Measurements from ENCODE around the gene RPIA.

Gene RPIA

DNA sequence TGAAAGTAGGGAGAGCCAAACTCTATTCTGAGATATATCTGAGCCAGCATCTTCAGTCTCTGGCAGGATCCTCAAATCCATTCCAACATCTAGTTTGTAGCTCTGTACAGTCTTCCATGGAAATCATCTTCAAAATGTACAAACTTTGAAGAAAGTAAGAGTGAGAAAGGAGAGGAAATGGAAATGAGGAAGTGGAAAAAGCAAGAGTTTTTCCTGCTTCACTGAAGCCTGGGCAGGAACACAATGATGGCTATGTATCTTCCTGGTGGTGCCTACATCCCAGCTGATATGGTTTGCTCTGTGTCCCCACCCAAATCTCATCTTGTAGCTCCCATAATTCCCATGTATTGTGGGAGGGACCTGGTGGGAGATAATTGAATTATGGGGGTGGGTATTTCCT, 4.1 kb upstream of the RPIA start:
- DNase-seq, result no peak

DNA sequence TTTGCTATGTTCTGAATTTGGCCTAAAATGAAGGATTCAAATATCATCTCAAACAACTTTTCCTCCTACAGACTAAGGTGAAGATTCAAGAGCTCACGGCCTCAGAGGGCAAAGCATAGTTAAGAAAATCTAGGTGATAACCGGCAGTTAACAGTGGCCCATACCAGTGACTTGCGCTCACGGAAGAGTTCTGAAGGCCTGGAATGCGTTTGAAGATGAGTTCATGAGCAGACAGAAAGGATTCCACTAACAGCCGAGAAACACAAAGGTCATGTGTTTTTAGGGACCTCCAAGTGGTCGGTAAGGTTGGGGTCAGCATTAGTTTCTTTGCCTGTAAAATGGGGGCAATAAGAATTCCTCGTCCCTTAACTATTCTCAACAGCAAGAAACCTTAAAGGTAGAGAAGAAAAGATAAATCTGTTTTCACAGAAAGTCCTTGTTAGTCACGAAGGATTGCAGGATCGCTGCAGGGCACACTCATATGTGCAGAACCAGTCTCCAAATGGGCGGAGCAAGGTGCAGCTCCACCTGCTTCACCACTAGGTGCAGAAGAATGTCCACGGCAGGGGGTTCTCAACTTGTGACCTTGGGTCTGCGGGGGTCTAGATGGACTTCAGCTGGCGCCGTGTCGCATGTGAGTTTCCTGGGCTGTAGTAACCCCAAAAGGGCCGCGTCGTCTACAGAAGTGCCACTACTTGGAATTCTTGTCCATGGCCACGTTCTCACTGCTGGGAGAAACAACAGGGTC, 708 bp upstream of the RPIA start:
- DNase-seq, result no peak

DNA sequence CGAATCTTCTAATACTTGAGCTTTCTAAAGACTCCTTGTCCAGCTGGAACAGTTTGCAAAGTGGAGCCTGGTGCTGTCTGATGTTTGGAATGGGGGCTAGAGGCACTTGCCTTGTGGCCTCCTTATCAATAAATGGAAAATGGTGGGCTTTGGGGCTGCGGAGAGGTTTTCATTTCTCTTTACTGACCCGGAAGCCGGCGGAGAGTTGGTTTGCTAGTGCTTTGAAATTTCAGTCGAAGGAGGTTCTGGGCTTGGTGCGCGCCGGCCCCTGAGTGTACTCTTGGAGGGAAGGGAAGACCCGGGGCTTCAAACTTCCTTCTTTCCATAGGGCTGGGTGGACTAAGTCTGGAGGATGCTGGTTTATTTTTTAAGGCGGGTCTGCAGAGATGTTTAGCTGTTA, 714 bp downstream of the RPIA start:
- no peak for DNase-seq

DNA sequence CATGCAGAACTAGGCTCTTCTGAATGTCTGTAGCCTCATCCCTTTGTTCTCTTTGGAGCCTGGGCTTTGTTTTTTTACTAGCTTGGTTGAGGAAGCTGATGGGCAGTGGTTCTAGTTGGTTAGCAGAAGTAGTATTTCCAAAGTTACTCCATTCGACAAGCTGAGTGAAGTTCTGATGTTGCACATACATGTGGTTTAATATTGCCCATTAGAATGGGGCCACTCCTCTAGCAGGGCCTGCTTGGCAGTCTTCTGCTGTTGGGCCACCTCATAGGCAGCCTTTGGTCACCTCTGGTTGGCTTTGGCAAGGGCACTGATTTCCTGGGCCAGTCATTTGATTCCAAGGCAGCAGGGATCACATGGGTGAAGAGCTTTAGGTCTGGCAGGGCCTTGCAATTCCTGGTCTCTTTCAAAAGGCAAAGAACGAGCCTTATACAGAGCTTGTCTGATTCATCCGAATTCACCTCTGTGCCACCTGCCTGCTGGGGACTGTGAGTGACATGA, 2.5 kb downstream of the RPIA start:
- no peak for DNase-seq

DNA sequence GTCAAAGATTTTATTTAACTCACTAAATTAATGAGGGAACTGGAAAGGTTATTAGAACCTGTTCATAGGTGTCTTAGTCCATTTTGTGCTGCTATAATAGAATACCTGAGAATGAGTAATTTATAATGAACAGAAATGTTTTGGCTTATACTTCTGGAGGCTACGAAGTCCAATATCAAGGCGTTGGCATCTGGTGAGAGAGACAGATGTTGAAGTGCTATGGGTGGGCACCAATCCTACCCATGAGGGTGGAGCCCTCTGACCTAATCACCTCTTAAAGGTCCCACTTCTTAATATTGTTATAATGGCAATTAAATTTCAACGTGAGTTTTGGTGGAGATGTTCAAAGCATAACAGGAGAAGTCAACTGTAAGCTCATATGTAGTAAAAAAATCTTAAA, 5.1 kb downstream of the RPIA start:
- DNase-seq, result no peak

DNA sequence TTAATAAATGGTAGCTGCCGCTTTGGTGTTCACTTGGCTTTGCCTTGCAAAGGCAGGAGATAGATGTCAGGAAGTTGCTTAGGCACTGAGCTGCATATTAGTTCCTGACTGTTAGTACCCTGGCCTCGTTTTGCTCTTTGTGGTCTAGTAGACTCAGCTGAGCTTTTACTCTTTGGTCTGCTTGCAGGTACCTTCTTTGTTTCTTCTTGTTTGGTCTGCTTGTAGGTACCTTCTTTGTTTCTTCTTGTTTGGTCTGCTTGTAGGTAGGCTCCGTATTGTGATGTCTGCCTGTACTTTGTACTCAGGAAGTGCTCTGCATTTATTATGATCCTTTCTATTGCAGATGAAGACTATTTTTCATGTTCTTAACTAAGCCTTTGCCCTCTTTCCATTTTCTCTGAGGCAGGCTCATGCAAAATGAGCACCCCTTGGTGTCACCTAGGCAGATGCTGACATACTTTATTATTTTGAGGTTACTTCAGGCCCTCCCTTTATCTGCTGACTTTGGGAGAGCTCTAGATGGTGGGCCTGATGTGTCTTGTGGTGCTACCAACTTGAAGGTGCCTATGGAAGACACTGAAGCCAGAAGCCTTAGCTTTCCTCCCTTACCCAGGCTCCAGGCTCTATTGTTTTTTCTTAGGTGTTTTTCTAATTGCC, 6.0 kb downstream of the RPIA start:
- DNase-seq, result peak; percentile 6

DNA sequence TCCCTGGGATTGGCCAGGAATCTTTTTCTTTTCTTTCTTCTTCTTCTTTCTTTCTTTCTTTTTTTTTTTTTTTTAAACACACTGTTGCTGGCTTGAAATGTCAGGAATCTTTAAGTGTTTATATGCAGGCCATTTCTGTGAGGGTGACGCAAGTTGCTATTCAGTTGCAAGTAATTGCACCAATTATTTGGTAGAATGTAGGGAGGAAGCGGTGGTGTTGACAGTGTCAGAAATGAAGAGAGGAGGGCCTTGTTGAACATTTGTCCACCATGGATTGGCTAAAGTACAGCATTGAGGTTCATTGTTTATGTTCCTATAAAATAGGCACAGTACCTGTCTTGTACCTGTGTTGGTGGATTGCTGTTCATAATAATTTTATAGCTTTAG, 6.5 kb downstream of the RPIA start:
- DNase-seq, result no peak

DNA sequence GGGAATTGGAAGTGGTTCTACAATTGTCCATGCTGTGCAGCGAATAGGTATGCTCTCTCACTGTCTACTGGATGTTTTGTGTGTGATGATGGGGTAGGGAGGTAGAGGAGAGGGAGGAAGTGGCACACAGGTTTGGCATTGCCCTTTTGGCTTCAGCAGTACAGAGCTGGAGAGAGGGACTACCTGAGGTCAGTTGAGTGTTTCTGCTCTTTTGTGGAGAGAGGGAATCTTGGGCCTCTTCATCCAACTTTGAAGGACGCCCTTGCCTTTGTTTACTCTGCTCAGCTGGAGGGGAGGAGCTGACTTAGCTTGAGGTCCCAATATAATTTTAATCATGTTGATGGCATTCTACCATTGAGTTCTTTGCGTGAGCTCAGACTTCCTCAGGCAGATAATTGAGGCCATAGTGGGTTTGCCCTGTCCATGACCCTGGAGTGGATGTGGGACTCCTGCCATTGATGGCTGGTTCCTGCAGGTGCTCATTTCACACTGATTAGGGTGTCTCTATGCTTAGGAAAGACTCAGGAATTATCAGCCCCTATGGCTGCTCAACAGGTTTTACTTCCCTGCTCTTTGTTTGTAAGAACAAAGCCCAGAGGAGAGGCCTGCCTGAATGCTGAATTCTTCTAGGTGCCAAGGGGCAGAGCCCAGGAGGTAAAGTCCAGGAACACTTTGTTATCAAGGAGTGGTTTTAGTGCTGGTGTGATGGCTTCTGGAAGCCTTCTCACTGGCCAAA, 7.2 kb downstream of the RPIA start:
- DNase-seq, result no peak

DNA sequence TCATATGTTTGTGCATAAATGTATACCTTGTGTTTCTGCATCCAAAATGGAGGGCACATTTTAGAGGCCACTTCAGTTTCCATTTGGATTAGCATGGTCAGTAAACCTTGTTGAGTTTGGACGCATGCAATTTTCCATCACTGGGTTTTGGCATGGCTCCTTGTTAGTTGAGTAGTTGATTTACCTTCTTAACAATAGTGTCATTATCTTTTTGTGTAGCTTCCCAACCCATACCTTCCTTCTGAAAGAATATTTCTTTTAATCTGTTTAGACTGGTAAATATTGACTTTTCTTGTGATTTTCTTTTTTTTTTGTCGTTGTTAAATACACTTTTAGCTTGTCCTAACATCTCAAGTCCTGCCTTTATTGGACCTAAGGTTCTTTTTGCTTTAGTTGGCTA, 15.5 kb downstream of the RPIA start:
- DNase-seq, result no peak

DNA sequence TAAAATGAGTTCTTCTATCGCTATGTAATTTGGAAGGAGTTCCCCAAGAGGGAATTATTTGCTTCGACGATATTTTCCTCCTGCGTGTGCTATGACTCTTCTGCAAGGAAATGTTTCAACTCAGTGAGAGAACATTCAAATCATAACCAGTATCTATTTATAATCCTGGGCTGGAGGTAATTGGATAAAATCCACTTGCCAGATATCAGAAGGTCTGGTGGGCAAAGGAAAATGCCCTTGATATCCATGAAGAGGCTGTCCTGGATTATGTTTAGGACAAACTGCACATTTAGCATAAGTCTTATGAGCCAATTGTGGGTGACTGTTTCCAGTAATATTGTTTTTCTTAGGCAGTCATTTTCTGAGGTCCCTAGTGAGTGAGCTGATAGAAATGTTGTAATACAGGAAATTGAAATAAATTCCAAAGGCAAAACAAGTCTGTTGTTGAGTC, 17.7 kb downstream of the RPIA start:
- no peak for DNase-seq

DNA sequence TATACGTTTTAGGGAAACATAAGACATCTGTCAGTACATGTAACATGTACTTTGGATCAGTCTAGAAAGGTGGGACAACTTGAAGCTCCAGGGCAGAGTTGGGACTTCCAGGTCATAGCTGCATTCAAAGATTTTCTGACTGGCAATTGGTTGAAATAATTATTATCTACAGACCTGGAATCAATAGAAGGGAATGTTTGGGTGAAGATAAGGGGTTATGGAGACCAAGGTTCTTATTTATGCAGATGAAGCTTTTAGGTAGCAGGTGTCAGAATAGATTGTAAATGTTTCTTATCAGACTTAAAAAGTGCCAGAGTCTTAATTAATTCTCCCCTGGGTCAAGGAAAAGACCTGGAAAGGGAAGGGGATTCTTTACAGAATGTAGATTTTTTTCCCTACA, 19.8 kb downstream of the RPIA start:
- no peak for DNase-seq

DNA sequence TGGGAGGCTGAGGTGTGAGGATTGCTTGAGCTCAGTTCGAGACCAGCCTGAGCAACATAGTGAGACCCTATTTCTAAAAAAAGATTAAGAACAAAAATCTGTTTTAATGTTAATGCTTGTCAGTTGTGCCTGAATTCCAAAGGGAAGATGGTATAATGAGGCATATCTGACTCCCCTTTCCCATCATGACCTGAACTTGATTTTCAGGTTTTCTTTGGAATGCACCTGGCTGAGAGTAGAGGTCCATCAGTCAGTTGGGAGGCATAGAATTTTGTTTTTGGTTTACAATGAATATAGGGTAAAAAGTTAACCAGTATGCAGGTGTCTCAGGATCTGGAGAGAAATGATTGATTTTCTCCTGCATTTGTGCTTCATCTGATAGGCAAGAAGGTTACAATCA, 20.4 kb downstream of the RPIA start:
- no peak for DNase-seq

DNA sequence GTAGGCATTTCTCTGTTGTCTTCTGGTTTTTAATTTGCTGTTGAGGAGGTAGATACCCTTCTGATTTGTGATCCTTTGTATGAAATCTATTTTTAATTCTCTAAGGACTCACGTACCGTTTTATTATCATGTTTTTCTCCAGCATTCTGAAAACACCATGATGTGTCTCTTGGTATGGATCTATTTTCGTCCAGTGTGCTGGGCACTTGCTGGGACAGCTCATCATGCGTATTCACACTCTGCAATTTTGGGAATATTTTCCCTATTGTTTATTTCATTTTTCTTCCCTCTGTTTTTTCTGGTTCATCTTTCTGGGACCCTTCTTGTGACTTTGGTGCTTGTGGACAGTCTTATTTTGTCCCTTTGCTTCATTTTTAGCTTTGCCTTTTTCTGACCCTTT, 21.9 kb downstream of the RPIA start:
- DNase-seq, result no peak

DNA sequence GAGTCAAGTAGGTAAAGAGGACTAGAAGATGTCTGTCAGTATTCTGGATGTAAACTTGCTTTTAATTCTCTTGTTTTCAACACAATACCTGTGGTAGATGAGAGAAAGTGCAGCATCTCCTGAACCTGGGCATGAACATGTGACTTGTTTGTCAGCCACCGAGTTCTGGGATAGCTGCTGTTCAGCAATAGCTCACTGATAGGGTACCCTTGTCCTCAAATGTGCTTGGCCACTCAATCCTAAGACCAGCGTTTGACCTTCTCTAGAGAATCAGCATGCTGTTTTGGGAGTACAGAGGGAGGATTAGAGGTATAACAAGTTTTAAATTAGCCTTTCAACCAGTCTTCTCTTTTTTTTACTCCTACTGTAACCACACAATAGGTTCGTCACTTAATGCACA, 23.2 kb downstream of the RPIA start:
- DNase-seq, result no peak

DNA sequence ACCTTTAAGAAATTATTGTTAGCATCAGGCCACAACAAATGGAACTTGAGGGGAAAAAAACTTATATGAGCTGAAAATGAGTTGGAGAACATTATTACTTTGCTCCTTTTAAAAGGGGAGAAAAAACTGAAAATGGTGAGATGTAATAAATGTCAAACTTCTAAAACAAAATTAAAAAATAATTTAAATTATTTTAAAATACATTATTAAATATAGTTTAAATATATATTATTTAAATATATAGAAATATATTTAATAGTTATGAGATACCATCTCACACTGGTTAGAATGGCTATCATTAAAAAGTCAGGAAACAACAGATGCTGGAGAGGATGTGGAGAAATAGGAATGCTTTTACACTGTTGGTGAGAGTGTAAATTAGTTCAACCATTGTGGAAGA, 28.9 kb downstream of the RPIA start:
- DNase-seq, result no peak

DNA sequence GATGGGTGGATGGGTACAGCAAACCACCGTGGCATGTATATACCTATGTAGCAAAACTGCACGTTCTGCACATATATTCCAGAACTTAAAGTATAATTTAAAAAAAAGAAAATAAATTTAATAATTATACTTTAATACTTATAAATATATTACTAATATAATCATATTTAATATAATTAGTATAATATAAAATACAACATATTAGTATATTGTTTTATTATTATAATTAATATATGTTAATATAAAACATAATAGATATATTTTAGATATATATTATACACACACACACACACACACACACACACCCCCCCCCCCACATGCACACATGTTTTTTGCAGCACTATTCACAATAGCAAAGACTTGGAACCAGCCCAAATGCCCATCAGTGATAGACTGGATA, 29.8 kb downstream of the RPIA start:
- DNase-seq, result no peak

DNA sequence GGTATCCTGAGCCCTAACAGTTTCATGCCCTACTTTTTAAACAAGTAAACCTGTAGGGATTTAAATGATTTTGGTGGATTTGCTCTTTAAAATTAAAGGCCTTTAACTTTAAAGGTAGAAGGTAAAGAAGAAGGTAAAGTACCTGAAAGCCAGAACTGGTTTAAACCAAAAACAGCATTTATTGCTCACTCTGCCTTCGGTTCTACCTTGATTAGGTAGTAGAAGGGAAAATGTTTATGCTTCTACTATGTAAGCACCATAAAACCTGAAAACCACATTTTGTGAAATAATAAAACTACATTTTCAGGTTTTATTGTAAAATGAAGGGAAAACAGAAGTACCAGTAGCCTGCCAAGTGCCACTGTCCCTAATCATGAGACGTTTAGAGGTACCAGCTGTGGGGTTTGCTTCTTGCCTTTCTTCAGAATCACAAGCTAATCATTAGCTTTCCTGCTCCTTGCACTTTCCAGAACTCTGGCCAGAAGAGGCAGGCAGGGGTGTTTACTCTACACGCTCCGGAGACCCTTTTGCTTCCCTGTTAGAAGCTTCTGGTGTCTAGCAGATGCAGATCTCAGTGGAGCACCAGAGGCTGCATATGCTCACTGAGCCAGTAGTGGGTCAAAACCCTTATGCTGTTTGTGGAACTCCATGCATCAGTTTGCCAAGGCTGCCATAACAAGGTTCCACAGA, 33.3 kb downstream of the RPIA start:
- DNase-seq, result no peak

DNA sequence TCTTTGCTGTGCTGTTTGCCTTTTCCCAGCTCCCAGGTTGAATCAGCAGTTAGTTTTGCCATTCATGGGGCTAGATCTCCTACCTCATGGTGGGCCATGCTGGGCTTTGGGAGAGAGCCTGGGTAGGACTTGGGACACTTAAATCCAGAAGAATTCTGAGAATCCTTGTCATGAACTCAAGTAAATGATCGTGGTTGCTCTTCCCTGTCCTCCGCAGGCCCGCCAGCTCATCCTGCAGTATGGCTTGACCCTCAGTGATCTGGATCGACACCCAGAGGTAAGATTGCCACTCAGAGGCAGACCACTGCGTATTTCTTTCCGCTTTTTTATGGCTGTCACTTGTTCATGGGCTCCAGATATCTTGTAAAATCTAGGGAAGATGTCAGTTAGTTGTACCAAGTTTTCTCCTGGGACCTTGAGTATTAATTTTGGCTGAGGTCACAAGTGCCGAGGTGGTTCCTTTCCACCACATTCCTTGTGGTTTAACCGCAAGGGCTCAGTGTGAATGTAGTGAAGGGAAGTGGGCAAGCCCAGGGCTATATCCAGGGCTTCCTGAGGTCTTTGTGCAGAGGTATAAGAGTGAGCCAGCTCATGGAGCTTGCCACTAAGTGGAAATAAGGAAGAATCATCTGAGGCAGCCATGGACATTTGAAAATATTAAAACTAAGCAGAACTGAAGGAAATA, 37.7 kb downstream of the RPIA start:
- DNase-seq, result peak; percentile 83

DNA sequence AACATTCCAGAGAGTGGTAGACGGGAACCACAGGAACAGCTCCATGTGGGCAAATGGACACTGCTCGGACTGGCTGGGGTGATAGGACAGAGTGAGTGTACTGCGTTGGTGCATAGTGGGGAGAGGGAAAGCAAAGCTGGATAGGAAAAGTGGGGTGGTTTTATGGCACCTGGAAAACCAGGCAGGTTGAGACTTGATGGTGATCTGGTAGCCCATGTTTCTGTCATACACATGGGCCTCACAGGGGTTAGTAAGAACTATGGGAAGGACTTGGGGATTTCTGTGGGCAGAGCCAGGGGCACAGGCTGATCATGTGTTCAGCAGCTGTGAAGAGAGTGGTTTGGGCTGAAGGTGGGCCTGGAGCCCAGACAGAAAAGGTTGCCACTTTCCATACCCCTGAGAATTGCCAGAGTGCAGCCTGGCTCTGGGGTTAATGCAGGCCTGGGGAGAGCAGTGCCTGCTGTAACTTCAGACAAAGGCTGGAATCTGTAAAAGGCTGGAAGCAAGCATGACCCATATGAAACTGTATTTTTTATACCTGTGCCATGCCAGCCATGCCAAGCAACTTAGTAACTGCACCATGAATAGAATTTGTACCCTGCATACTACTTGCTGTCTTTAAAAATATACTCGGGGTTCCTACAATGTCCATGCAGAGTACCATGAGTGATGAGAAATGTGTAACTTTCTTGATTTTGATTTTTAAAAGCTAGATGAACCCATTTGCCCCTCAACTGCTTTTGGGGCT, 41.9 kb downstream of the RPIA start:
- no peak for DNase-seq

DNA sequence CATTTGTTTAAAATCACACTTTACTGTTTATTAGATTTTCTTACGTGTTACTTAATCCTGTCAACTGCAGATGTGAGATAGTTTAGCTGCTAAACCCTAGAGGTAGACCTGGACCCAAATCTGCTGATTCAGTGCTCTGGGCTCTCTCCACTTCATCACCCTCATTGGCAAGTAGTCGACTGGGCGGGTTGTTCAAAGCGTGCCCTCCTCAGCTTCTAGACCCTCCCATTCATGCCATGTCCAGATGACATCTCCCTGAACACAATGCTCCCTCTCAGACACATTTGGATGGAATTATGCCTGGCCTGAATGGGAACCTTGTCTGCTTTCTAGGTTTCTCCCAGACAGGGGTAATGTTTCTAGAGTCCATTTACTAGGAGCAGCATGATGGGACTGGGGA, 43.7 kb downstream of the RPIA start:
- DNase-seq, result no peak

DNA sequence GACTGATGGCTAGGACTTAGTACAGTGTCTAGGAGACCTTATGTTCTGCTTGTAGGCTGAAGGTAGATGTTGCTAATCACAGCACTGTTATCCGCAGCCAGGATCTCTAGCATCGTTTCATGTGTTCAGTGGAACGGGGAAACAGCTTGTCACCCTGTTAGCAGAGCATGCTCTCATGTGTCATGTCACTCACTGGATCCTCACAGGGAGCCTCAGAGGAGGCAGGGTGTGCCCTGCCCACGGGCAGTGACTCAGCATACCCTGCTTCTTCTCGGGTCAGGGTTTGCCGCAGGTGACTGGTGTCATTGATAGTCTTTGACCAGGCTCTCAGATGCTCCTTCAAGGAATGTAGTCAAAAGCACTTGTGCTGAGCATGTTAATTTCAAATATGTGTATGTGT, 44.4 kb downstream of the RPIA start:
- DNase-seq, result no peak

DNA sequence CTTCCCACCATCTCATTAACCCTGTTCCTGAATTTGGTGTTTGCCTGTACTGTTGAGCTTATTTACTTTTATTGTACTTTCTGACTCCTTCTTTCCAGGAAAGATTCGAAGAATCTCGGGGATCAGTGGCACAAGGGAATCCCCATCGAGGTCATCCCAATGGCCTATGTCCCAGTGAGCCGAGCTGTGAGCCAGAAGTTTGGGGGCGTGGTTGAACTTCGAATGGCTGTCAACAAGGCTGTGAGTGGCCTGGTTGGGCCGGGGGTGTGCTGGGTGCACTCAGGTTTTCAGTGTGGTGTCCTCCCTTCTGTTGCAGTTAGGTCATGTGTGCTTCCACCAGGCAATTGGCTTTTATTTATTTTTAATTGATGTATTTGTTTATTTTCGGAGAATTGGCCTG, 45.0 kb downstream of the RPIA start:
- DNase-seq, result no peak
